NAMALWA (cell line): ENCODE data around the gene TTC28.
A peak's percentile ranks its signal among the peaks of the same experiment; 100 is the strongest.

Experiments
- DNase-seq: peaks from one replicate; pipeline ENCODE4 v3.0.0-alpha.2; 2015; ENCODE audit warnings: low spot score

TTC28 gene

DNA sequence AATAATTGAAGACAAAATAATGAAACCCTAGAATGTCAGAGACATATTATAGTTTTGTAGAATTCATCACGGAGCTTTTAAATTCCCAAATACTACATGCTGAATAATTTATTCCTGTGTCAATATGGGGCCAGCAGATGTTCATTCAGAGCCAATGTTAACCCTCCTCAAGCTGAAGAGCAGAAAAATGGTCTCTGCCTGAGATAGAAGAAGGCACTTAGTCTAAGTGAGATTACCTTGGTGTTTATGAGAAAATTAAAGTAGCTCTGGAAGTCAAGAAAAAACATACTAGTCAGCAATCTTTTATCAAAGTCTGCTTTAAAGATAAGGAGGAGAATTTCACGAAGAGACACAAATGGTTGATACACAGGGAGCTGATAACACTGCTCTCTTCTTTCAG lies 328.2 kb downstream of the TTC28 start:
- DNase-seq: no peak

DNA sequence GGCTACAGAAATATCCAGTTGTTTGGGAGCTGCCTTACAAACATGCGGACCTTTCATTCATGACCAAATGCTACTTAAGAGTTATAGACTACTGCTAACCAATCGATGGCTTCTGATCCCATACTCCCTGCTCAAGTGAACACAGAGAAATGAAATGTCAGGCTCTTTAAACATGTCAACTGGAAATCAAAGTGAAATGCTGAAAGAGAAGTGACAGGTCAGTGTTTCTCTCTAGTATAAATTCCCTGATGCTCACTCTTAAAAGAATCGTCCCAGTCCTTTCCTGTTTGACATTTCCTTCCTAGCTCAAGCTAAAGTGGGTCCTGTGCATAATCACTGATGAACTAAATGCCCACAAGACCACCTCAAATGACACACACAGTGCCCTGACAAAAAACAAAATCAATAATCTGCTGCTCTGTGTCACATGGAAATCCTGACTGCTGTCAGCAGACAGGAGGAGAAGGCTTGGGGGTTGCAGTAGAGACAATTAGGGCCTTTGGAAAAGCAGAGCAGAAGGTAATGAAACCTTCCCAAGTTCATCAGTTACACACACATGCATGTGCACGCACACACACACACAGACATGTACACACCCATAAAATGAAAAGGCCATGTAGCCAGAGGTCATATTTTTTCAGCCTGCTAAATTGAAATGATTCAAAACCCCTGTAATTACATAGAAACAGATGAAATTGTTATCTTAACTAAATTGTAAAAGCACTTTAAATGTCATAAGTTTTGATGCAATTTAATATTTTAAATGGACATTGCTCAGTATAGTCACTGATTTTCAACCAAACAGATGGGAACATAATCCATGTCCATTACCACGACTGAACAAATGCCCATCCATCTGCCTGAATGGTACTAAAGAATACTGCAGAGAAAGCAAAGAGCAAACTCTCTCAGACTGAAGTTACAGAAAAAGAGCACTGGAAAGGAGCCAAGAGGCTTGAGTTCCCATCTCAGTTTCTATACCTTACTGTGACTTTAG lies 330.7 kb downstream of the TTC28 start:
- DNase-seq: no peak

DNA sequence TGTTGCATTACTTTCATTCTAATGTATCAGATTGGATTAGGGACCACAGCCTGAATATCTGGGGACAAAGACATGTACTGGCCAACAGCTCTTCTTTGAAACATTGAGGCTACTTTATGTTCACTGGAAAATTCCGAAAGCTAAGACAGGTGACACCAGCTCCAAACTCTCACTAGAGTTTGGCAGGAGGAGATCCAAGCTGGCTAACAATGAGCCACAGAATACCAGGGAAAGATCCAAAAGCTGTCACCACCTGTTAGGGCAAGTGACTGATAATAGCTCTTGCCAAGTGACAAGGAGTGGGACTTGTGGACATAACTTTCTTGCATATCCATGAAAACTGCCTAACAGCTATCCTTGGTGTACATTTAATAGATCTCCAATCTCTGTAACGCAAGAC lies 333.3 kb downstream of the TTC28 start:
- no peak for DNase-seq

DNA sequence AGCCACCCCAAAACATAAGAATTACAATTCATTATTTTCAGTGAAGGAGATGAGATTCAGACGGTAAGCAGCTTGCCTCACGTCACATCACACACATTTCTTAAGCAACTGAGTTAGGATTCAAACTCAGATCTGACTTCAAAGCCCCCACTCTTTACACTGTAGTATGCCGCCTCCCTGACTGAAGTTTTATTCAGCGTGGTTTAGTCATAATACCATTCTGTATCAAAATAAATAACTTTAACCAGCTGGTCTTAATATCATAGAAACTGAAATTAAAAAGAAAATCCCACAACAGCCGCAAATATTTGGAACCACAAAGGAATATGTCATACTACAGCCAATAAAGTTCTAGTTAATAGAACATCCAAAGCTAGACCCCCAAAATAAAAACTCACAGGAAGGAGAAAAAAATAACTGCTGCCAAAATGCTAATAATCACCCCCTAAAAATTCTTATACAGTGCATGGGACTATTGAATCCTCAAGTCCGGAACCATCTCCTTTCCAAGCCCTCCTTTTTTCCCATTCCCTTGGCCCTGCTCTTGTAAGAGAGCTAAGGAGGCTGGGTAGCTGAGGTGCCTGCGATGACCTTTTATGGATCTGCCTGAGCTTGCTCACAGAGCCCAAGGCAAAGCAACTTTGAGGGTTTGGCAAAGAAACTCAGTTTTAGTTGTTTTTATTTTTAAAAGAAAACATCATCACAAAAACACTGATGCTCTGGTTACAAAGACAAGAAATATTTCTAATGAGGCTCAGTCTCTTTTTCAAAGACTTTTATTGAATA lies 334.5 kb downstream of the TTC28 start:
- no peak for DNase-seq

DNA sequence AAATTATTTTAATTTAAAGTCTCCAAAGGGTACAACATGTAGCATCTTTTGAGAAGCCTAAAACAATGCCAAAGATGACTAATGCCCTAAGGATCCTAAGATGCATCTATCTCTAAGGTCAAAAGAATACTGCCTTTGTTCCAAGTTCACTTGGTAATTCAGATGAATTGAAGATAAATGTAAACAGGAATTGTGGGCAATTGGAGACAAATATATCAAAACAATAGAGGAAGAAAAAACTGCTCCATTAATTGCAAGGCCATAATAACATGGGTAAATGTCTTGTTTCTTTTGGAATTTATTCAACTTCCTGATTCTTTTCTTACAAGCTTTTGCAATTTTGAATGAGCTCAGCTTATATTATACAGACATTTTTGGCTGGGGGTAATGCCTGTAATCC lies 338.6 kb downstream of the TTC28 start:
- DNase-seq: no peak

DNA sequence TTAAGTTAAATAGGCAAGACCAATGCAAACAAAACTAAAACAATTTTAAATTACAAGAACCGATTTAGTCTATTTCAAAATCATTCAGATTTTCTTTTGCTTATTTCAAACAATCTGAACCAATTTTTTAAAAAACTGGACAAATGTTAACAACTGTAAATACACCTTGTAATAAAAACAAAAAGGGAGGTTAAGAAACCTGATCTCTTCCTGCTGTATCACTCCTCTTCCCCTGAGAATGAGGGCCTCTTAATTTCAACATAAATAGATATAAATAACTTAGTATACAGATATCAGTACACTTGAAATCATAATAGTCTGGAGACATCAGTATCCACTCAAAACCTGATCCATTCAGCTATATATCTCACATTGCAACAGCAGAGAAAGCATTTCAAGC lies 346.6 kb downstream of the TTC28 start:
- no peak for DNase-seq

DNA sequence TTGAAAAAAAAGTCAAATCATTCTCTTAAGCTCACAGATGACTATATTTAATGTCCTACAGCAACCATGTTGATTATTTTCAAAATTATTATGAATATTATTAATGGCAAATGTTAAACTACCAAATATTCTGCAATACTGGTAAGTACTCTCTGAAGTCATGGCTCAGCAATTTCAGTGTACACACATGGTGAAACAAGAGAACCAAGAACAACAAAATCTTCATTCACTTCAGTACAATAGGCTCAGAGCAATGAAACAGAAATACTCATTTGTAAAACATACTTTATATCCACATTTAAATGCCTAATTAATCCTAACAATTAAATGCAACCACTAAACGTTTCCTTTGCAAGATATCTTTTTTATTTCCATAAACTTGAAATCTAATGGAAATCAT lies 347.2 kb downstream of the TTC28 start:
- no peak for DNase-seq

DNA sequence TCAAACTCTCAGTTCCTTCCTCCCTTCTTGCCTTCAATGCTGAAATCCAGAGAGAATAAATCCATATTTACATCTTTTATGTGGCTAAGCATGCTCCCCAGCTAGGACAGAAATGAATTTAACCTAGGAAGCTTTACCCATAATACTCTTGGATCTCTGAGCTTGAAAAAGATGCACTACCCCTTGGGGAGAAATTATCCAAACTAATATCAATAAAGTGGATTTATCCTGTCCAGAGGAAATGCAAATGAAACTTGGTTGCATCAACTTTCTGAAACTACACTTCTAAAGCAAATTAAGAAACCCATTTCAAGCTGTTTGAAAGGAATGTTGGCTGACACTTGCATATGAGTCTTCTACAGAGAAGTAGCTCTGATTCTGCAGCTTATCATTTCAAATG lies 347.9 kb downstream of the TTC28 start:
- DNase-seq: no peak

DNA sequence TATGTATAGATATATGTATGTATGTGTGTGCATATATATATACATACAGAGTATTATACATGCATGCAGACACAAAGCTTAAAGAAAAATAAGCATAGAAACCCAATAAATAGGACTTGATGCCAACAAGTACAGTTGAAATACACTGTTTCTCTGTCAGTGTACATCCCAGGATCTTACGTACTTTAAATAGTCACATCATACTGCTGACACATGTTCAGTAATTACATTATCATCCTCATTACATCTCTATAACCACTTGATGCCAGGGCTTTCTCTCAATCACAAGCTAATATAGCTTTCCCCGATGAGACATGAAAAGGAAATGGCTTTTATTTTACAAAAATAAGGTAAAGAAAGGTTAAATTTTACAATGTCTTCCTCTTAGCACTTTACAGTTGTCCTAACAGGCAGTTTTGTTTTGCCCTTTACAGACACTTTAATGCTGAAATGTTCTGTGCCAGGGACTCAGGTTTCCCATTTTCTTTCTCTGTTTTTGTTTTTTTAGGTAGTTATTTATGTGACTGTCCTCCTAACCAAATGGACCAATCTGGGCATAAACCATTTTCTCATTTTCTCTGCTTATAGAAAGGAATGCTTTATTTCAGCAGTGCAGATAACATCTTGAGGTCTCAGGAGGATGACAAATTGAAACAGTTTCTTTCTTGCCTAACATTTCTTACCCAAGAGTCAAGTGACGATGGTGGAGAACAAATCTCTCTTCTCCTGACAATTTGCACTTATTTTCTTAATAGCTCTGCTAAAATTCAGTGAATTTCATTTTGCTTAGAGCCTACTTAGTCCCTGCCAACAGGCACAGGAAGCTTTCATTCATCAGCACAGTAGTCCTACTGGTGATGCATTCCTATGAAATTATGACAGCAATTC lies 350.2 kb downstream of the TTC28 start:
- no peak for DNase-seq

DNA sequence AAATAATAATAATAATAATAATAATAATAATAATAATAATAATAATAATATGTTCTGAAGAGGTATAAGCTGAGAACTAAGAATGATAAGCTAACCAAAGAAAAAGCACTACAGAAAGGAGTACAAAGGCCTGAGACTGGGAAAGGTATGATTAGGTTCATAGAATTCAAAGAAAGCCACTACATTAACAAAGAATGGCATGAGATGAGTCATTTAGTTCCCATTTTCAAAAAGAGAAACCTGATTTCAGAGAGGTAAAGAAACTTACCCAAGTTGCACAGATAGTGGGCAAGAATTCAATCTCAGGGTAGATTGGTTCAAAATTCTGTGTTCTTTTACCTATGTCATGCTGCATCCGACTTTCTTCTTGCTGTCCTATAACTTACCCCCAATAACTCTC lies 350.9 kb downstream of the TTC28 start:
- DNase-seq: no peak

DNA sequence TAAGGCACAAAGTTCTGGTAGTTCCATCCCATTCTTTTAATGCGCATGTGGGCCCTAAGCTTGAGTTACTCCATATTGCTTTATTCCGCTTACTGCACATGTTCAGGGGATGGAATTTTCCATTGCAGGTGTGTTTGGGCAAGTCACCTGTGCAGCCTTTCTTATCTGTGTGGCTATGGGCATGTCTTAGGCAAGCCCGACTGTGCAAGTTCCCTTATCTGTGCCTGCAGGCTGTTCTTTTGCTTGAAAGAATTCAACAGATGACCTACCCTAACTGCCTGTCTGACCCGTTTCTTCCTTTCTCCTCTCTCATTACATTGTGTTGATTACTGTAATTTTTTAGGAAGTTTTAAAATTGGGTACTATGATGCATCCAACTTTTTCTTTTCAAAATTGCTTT lies 363.6 kb downstream of the TTC28 start:
- no peak for DNase-seq

DNA sequence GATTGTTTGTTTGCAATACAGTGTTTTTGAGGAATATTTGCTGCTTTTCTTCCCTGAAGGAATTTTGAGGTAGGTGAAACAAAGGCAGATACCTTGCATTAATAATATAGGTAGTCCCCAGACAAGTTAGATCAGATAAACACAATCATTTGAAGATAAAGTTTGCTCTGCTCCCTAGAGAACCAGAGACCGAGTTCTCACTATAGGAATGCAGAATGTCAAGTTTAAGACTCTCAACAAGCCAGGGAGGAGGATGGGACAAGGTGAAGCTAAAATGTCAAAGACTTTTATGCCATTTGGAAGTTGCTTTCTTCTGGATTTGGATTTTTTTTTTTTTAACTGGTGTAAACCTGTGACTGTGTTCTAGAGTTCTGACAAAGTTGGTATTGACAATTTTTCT lies 364.7 kb downstream of the TTC28 start:
- DNase-seq: no peak

DNA sequence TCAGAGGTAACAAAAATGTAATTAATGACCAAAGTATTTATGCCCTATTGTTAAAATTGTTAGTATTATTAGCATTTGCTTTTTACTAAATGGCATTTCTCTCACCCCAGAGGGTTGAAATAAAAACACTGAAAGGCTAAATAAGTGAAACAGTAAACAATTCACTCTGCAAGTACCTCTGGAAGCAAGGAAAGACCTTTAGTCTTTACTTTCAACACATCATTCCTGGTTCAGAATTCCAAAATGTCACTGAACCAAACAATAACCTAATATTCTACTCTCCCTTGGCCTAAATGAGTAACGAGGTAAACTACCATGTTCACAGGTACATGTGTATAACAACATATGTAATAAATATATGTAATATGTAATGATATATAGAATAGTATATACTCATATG lies 369.3 kb downstream of the TTC28 start:
- DNase-seq: no peak

DNA sequence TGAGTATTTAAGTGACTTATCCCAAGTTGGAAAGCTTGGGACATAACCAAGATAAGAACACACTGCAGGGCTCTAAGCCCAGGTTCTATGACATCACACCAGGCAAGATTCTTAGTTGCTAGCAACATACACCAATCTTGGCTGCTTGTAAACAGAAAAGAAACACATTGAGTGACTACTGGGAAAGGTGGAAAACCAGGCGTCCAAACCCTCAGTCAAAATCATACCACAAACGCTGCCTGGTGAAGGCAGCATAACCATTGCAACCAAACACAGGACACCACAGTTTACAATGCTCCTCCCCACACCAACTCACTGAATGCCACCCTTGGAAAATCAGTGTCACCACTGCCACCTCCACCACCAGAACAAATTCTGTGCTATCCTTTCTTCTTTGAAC lies 379.9 kb downstream of the TTC28 start:
- DNase-seq: peak; percentile 5

DNA sequence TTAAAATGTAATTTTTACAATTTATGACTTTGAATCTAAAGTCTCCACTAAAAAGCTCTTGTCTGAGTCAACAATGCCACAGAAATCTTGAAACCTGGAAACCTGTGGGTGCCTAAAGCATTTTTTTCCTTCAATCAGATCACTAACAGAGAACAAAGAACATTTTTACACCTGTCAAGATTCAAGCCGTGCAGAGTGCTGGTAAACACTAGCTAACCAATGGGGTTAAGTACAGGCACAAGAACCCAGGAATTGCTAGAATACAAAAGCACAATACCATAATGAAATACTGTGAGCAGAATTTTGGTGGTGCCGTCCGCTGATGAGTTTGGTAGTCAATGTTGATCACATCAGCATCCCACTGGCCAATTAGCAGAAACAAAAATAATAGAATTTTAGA lies 380.3 kb downstream of the TTC28 start:
- DNase-seq: no peak

DNA sequence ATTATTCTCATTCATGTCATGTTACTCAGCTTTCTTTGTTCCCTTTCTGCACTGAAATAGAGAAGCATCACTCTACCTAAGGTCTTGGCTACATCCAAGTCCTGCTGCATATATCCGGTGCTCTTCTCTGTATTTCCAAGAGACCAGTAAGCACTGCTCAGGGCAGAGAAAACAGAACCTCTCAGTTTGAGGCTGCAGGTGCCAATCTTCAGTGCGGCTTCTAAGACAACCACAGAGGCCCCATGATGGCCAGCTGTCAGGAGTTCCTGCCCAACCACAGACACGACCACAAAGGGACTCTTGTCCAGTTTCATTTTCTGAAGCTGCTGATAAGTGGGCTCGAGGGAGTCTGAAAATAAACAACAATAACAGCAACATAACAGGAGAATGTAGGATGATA lies 382.1 kb downstream of the TTC28 start:
- DNase-seq: peak; percentile 53

DNA sequence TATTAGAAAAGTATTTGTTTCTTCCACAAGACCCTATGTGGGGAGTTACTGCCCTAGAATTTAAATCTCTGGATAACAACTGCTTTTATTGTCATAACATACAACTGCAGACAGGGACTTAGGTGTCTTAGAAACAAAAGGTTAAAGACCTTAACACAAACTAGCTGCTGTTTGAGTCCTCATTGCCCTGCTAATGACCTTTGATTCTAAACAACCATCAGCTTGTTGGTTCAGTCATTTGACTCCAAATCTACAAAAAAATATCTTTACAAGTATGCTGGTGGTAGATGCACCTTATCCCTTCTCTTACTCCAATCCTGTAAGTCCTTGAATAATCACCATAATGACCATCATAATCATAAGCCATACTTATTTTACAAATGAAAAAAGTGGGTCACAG lies 383.2 kb downstream of the TTC28 start:
- no peak for DNase-seq

DNA sequence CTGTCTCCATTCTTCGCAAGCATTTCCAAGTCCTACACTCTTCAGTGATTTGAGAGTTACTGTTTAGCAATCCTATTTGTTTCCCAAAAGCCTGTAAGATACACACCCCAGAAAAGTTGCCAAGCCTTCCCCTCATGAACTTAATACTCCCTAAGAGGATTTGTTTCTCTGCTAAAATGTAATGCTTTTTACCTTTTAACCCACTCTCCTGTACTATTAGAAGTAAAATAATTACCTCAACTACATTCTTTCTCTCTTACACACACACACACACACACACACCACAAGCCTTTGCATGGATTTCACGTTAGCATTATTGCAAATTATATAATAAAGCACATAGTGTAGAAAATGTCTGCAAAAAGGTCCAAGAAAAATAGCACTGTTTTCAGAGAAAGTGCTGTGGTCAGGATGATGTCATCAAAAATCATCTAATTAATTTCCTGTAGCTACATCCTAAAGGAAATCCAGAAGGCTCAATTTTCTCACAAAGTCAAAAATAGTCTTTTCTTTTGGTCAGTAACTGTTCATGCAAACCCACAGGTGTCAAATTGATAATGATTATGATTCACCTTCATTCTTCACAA lies 396.5 kb downstream of the TTC28 start:
- DNase-seq: no peak

DNA sequence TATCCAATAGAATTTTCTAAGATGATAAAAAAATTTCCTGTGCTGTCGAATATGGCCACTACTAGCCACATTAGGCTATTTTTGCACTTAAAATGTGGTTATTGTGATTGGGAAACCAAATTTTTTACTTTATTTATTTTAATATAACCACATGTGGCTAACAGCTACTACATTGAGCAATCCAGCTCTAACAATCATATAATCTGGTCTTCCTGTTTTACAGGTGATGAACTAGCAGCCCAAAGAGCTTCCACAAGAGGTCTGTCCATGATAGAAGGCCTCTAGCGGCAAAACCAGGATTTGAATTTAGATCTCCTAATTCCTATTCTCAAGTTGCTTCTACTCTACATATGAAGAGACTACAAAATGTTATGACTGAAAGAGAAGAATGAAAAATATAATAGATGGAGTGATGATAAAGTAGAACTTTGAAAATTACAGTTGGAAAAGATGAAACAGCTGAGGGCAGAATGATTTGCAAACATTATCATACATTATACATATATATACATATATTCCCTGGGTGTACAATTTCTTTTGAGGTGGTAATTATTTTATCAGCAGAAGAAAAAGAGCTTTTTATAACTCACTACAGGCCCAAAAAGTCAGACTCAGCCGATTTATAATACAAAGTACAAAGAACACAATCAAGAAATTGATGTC lies 397.1 kb downstream of the TTC28 start:
- no peak for DNase-seq

DNA sequence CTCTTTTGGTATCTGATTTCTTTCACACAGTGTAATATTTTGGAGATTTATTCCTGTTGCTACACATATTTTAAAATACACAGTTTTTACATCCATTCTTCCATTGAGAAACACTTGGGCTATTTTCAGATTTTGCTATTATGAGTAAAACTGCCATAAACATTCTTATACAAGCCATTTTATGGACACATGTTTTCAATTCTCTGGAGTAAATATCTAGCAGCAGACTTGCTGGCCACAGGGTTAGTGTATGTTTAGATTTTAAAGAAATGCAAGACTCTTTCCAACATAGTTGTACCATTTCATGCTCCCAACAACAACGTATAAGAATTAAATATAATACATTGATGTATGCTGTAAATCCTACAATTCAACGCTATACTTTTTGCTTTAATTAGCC lies 399.8 kb downstream of the TTC28 start:
- DNase-seq: no peak

DNA sequence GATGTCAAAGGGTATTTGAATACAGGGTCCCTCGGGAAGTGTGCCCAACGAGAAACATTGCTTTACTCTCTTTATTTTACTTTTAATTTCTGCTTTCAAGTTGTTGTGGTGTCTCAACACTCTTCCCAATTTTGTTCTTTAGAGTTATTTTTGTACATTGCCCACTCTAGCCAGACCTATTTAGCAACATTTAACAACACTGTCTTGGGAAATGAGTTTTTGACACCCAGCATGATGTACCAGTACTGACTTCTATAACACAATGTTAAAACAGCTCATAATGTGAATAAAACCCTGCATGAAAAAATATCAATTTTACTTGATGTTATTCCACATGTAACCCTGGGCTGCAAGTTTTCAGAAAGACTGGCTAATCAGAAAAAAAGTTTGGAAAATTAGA lies 410.4 kb downstream of the TTC28 start:
- DNase-seq: no peak
